GM13977 (cell line): ENCODE measurements around the gene CNN2.

Experiments used
- DNase-seq: peaks from one replicate; pipeline ENCODE4 v3.0.0; 2012; ENCODE audit warnings: low spot score
- CTCF ChIP-seq: IDR thresholded peaks from 2 replicates; pipeline ENCODE4 v1.5.1; 2012; ENCODE audit warnings: mild to moderate bottlenecking, control low read depth; ENCODE audit not compliant: insufficient read depth; ENCODE audit errors: extremely low read depth, missing control alignments
- in situ Hi-C: fragments of 300-500 bp; cut with MboI; formaldehyde crosslinking; loops from one replicate; pipeline ENCODE4 v1.12.0; 2022; ENCODE audit warnings: low sequenced_read_pairs, low pct_unique_long_range_greater_than_20kb, mixed read lengths, inconsistent platforms; ENCODE audit not compliant: unreplicated experiment

CNN2 gene

GRCh38 chr19:990746-991145 is 35.7 kb upstream of the CNN2 start:
- DNase-seq: no peak
- in situ Hi-C loops: no loop called here
- TF ChIP-seq CTCF: no peak

- in situ Hi-C loops: no loop called here
- TF ChIP-seq CTCF: no peak
- peak; percentile 80 for DNase-seq
These were observed 35.1 kb upstream of the CNN2 start for GRCh38 chr19:991174-991931.

- no peak for DNase-seq
- in situ Hi-C loops: no loop called here
- TF ChIP-seq CTCF: no peak
These were observed 34.3 kb upstream of the CNN2 start for GRCh38 chr19:991932-992669.

- no peak for TF ChIP-seq CTCF
- DNase-seq: no peak
- in situ Hi-C loops: no loop called here
These were observed 33.7 kb upstream of the CNN2 start for GRCh38 chr19:992670-993055.

DNA sequence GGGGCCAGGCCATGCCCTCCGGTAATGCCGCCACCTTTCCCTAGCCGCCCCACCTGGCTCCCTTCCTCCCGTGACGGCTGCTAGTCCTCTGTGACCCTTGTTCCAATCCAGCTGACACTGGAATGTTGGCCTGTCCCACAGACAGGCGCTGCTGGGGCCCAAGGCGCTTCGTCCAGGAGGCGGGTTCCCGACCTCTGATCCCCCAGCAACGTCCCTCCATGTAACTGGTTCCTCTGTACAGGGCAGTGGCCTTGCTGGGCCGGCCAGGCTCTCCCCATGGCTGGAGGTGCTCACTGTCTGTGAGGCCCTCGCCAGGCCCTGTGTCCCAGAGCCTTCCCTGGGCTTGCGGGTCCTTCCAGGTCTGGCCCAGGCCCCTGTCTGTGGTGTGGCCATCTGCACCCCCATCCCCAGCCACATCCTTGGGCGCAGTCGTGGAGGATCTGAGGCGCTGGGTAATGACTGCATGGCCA is 33.0 kb upstream of the CNN2 start:
- TF ChIP-seq CTCF: no peak
- no peak for DNase-seq
- in situ Hi-C loops: no loop called here

GRCh38 chr19:993831-994393 is 32.5 kb upstream of the CNN2 start:
- TF ChIP-seq CTCF: no peak
- in situ Hi-C loops: no loop called here
- no peak for DNase-seq
